ENCODE data around the gene TLL2.
"Not testable (repeated sequence)": the region's sequence is repeated elsewhere in the genome, so short reads cannot be mapped to it uniquely, and the experiment has no call there.

The TLL2 gene
- total RNA-seq: 0 to 0.16 (median 0.07) reads per million in 3 experiments

- peak; percentile 20 for DNase-seq
Observed at GRCh38 chr10:96513698-96514561, at the start of gene TLL2. TSS of gene TLL2 (minus strand) at chr10:96513926. CDS start at chr10:96513685, 241 bp downstream.

GRCh38 chr10:96560966-96561887, 47.5 kb upstream of the TLL2 start:
- DNase-seq: no peak

DNA sequence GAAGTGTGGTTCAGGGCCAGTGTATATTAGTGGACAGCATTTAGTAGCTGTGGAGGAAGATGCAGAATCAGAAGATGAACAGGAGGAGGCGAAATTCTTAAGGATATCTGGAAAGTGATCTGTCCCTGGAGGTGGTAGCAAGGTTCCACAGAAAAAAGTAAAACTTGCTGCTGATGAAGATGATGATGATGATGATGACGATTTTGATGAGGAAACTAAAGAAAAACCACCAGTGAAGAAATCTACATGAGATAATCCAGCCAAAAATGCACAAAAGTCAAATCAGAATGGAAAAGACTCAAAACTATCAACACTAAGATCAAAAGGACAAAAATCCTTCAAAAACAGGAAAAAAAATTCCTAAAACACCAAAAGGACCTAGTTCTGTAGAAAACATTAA, 46.8 kb upstream of the TLL2 start:
- DNase-seq: no peak

GRCh38 chr10:96556003-96556402, 42.3 kb upstream of the TLL2 start:
- DNase-seq: no peak

- DNase-seq: no peak
Observed at GRCh38 chr10:96555330-96555729, 41.6 kb upstream of the TLL2 start.

DNA sequence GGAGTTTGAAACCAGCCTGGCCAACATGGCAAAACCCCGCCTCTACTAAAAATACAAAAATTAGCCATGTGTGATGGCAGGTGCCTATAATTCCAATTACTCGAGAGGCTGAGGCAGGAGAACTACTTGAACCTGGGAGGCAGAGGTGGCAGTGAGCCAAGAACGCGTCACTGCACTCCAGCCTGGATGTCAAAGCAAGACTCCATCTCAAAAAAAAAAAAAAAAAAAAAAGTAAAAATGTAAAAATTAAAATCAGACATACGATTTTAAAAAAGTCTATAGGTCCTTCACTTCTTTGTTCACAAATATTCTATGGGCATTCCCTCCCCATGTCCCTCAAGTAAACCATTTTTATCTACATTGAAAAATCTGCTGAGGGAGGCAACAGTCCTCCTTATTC, 34.9 kb upstream of the TLL2 start:
- DNase-seq: no peak

DNA sequence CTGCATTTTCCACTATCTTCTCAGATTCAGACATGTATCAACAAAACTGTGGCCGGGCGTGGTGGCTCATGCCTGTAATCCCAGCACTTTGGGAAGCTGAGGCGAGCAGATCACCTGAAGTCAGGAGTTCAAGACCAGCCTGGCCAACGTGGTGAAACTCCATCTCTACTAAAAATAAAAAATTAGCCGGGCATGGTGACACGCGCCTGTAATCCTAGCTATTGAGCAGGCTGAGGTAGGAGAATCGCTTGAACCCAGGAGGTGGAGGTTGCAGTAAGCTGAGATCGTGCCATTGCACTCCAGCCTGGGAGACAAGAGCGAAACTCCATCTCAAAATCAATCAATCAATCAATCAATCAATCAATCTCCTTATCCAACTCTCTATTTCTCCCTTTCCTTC, 31.8 kb upstream of the TLL2 start:
- not testable (repeated sequence) for DNase-seq

- DNase-seq: no peak
Observed at GRCh38 chr10:96541921-96542320, 28.2 kb upstream of the TLL2 start.

GRCh38 chr10:96540240-96540639, 26.5 kb upstream of the TLL2 start:
- no peak for DNase-seq

- no peak for DNase-seq
Observed at GRCh38 chr10:96538683-96539082, 25.0 kb upstream of the TLL2 start.

DNA sequence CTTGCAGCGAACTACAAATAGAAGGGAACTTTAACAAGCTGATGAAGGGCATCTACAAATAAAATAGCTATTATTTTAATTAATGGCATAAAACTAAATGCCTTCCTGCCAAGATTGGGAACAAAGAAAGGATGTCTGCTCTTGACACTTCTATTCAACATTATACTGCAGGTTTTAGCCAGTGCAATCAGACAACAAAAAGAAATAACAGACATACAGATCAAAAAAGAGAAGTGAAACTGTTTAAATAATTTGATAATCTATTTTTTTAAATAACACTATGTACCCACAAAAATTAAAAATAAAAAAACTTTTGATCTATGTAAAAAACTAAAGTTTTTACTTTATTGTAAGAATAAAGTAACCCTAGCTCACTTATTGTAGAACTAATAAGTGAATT, 22.4 kb upstream of the TLL2 start:
- no peak for DNase-seq

DNA sequence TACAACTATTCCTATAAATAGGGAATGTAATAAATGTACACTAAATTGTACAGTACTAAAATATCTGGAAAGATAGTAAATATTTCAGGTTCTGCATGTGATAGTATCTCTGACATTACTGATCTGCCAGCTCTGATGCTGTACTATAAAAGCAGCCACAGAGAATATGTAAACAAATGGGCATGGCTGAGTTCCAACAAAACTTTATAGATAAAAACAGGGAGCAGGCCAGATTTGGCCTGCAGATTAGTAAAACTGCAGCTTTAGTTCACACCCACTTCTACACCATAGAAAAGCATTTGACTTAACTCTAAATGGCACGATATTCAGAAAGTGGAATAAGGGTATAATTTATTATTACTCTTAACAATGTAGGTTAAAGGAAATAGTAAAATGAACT, 18.8 kb upstream of the TLL2 start:
- no peak for DNase-seq

GRCh38 chr10:96529634-96530279, 16.0 kb upstream of the TLL2 start:
- DNase-seq: no peak

DNA sequence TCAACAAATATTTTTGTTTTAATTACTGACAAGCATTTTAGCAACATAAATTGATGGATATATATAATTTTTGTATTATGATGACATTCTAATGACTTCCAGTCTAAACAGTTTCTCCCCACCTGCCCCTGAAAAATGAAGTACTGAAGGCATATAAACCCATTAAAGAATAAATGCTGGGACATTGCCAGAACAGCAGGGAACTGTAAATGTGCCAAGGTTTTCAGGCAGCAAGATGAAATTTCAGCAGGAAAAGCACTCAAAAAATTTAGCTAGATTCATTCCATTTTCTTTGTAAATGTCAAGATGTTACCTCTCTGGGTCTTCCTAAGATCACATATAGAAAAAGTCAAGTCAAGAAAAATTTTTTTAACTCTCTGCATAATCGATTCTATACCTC, 11.0 kb upstream of the TLL2 start:
- no peak for DNase-seq

- DNase-seq: no peak
Observed at GRCh38 chr10:96517284-96517683, 3.6 kb upstream of the TLL2 start.

DNA sequence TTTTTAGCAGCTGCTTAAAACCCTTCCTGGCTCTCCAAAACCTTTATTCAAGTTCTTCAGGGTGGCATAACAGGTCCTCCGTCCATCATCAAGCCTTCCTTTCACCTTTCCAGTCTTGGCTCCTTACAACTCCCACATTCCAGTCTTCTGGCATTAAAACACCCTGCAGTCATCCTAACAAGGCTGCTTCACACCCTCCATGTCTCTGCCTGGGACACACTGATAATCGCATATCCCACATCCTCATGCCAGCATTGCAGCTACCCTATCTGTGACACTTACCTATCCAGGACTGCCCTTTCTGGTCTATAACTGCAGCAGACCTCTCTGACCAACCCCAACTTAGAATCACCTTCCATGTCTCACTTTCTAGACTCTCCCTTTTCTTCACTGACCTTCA, 2.6 kb upstream of the TLL2 start:
- no peak for DNase-seq

DNA sequence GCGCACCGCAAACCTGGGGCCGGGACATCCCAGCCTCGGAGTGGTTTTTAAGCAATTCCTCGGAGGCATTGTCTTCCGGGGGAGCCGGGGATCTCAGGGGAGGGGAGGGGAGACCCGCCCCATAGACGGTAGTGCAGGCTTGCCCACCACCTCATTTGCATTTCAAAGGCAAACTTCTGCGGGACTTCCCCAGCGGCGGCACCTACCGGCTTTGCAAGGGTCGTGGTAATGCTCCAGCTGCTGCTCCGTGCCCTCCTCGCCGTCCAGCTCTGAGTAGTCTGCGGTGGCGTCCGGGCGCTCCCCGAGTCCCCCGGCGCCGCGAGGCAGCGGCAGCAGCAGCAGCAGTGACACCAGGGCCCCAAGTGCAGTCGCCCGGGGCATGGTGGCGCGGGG, 425 bp downstream of the TLL2 start:
- DNase-seq: peak; percentile 29

- DNase-seq: no peak
Observed at GRCh38 chr10:96512524-96513304, 1.0 kb downstream of the TLL2 start.

GRCh38 chr10:96511044-96511945, 2.4 kb downstream of the TLL2 start:
- no peak for DNase-seq

GRCh38 chr10:96509017-96509641, 4.6 kb downstream of the TLL2 start:
- DNase-seq: no peak

- DNase-seq: no peak
Observed at GRCh38 chr10:96507044-96507443, 6.7 kb downstream of the TLL2 start.

Measured in central memory CD4-positive, alpha-beta T cell (primary cell).